Amniotic stem cell (primary cell): ENCODE results near the gene GMPPB.

Experiments
- DNase-seq: peaks from one replicate; lab custom pipeline; 2025; lab: John Stamatoyannopoulos, UW

GMPPB gene

DNA sequence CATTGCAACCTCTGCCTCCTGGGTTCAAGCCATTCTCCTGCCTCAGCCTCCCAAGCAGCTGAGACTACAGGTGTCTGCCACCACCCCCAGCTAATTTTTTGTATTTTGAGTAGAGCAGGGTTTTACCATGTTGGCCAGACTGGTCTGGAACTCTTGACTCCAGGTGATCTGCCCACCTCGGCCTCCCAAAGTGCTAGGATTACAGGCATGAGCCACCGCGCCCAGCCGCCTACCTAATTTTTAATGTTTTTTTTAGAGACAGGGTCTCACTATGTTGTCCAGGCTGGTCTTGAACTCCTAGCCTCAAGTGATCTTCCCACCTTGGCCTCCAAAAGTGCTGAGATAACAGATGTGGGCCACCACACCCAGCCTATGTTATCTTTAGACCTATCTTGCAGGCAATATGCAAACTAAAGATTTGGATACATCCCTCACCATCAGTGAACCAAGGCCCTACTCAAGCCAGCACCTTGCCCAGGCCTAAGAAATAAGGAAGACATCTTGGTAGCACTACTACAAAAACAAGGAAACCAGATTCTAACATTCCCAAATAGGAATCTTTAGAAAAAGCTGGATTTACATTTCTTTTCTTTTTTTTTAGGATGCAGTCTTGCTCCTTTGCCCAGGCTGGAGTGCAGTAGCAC, 6.3 kb upstream of the GMPPB start:
- DNase-seq, result no peak

- no peak for DNase-seq
Observed at GRCh38 chr3:49727924-49728361, 4.2 kb upstream of the GMPPB start.

GRCh38 chr3:49727154-49727923, 3.6 kb upstream of the GMPPB start:
- DNase-seq, result no peak

GRCh38 chr3:49725906-49726681, 2.3 kb upstream of the GMPPB start:
- DNase-seq, result no peak

DNA sequence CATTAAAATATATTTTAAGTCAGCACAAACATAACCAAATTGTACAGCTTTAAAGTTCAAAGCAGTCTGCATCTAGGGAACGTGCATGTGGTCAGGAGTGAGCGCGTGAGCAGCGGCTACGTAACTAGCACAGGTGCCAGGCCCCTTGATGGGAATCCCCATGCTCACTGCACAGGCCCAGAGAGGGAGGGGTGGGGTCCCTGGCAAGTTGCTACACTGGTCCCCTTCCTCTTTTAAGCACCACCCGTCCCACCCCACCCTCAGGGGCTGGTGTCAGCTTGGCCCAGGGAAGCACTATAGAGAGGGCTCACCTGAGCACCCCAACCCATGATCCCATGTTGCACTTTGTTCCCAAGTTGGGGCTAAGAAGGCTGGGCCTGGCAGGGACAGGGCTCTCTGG, 835 bp upstream of the GMPPB start:
- DNase-seq, result no peak

- no peak for DNase-seq
Observed at GRCh38 chr3:49723296-49723627, 489 bp downstream of the GMPPB start.

DNA sequence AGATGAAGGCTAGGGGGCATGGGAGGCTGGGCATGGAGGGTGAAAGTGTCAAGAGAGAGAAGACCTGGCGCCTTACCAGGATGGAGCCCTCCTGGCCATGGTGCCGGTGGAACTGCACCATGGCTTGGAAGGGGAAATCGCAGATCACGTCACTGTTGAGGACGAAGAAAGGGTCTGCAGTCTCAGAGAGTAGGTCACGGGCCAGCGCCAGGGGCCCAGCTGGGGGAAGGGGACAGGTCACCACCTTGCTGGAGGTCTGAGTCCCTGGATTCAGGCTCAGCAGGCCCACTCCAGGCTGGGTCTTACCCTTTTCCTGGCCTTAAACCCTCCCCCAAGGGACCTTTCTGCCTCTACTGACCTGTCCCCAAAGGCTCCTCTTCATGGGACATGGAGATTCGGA, 855 bp downstream of the GMPPB start:
- DNase-seq, result no peak

GRCh38 chr3:49721896-49722781, 1.6 kb downstream of the GMPPB start:
- DNase-seq, result no peak

- DNase-seq, result no peak
Observed at GRCh38 chr3:49721596-49721895, 2.2 kb downstream of the GMPPB start.

DNA sequence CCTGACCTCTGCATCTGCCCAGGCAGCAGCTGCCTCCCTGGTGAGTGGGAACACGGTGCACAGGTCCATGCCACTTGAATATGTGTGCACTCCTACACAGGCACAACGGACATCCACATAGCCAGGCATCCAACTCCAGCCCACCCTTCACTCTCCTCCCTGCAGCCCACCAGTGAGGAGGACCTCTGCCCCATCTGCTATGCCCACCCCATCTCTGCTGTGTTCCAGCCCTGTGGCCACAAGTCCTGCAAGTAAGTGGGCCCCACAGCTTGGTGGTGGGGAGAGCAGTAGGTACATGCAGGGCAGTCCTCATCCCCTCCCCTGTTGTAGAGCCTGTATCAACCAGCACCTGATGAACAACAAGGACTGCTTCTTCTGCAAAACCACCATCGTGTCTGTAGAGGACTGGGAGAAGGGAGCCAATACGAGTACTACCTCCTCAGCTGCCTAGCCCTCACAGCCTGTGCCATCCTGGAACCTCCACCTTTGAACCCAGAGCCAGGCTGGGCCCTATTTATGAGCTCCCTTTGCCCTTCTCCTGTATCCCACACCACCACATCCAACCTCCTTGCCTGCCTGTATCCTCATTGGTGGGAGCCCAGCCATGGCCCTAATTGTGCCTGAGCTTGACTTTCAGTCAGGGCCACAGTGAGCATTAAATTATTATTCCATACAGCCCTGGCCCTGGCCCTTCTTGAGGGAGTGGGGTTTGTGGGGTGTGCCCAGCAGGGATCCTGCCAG, 2.7 kb downstream of the GMPPB start:
- DNase-seq, result no peak

GRCh38 chr3:49719214-49719884, 4.4 kb downstream of the GMPPB start, which contains the start of gene AMIGO3:
Gene AMIGO3 (minus strand): TSS chr3:49719684. CDS start chr3:49719465, 219 bp downstream.
- peak; percentile 93 for DNase-seq

DNA sequence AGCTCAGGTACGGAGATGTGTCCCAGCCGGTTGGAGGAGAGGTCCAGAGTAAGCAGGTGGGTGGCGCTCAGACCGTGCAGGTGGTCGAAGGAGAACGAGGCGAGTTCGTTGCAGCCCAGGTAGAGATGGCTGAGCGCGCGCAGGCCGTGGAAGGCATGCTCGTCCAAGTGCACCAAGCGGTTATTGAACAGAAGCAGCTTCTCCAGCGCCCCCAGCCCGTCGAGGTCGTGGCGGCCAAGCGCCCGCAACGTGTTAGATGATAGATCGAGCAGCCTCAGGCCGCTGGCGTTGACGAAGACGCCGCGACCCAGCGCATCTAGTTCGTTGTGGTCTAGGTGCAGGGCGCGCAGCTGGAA, 4.9 kb downstream of the GMPPB start:
- no peak for DNase-seq

DNA sequence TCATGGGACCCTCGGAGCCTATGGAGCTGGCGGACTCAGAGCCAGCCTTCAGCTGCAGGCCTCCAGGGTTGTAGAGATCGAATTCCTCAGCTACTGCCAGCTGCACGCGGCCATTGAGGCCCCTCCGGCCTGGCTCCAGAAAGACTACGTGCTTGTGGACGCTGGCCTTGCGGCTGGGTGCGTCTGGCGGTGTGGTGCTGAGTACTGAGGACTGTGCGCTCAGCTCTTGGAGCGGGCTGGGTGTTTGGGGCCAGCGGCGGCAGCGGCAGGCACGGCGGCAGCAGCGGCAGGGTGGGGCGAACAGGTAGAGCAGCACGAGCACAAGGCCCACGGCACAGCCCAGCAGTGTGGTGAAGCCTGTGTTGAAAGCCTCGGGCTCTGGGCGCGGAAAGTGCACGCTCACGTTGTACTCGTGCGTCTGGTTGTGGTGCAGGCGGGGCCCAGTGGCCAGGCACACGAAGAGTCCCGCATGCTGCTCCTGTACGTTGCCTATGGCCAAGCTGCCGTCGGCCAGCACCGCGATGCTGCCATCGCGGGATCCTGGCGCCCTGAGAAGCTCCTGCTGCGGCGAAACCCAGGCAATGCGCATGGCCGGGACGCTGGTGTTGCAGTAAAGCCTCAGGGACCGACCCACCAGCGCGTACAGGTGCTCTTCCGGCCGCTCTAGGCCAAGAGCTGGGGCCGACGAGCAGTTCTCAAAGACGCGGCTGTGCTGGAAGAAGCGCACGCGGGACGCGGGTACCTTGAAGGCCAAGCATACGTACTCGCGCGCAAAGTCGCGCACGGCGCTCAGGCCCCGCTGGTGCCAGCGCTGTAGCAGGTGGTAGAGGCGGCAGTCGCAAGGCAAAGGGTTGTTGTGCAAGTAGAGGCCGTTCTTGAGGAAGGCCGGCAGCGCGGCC, 5.5 kb downstream of the GMPPB start:
- DNase-seq, result no peak

DNA sequence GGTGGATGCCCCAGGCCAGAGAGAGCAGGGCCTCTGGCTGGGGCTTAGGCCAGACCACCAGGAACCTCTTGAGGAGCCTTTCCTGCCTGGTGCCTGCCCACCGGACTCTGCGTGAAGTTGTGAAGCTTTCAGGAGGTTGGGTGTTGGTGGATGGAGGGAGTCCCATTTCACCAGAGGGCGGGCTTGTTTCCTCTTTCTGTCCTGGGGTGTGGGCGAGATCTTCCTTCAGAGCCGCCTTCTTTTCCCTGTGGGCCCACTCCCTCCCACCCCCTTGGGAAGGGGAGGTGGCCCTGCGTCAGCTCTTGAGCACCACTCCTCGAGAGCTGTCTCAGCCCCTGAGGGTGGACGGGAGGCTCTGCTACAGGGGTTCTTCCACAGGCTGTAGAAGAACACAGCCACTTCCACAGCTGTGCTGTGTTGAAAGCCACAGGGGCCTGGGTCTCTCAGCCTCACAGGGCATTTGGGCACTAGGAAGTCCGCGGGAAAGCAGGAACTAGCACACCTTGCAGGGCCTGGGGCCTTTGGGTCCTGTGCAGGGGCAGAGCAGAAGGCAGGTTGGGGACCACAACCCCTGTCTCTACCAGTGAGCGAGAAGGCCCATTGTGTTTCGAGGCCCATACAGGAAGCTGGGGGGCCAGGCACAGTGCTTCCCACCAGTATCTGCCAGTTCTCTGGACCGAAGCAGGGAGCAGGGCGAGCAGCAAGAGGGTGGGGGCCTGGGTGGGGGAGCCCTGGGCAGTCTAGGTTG, 6.4 kb downstream of the GMPPB start:
- DNase-seq, result no peak

- no peak for DNase-seq
Observed at GRCh38 chr3:49716691-49717210, 7.0 kb downstream of the GMPPB start.

DNA sequence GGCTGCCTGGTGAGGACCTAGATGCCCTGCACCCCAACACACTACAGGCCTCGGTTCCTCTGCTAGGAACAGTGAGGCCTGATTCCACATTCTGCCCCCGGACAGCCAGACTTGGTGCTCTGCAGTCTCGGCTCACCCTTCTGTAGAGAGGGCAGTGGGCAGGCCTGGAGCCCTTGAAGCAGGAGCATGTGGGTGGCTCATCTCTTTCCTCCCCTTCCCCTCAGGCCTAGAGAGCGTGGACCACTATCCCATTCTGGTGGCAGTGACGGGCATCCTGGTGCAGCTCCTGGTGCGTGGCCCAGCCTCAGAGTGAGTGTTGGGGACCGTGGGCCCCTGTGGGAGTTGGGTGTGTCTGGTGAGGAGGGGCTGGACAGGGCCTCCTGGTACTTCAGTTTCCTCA, 7.6 kb downstream of the GMPPB start:
- DNase-seq, result no peak

DNA sequence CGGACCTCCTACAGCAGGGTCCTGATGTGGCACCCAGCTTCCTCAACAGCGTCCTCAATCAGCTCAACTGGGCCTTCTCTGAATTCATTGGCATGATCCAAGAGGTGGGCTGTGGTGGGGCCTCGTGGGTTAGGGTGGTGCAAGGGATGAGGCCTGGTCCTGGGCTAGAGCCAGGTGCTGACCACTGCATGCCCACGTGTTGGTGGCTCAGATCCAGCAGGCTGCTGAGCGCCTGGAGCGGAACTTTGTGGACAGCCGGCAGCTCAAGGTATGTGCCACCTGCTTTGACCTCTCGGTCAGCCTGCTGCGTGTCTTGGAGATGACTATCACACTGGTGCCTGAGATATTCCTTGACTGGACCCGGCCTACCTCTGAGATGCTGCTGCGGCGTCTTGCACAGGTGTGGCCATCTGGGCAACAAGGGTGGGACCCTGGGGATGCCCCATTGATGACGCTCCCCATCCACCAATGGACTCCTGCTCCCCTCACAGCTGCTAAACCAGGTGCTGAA, 8.1 kb downstream of the GMPPB start:
- no peak for DNase-seq

DNA sequence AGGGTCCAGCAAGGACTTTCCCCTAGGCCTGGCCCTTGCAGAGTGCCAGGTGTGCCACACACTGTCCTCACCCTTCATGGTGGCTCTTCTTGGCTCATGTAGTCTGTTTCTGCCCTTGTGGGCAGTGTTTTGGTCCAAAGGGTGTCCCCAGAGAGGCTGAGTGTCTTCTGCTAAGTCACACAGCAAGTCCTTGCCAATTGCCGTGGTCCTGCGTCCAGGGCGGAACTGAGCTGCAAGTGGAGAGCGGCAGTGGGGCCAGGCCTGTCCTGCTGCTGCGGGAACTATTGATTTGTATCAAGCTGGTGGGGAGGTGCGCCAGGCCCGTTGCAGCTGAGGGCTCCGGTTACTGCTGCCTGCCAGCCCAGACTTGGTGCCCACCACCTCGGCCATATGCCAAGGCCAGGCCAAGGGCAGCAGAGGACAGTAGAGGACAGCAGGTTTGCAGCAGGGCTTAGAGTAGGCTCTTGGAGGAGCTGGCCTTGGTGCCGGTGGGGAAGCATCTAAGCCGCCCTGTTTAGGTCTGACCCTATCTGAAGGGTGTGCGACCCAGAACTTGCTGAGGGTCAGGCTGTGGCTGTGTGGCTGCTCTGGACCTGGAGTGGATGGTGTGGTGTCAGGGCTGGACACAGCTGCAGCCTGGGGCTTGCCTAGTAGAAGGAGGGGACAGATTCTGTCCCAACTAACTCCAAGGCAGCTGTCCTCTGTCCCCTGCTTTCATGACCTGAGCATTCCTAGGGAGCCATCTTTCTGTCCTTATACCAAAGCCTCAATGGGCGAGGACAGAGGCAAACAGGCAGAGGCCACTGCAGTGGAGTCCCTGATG, 8.8 kb downstream of the GMPPB start:
- no peak for DNase-seq
